ENCODE measurements around the gene FHOD3.

Gene FHOD3

GRCh38 chr18:36297417-36298125 lies at the start of gene FHOD3:
TSS of gene FHOD3 (plus strand) at chr18:36297713. CDS start at chr18:36297836, 123 bp downstream.
- TF ChIP-seq, protein P1, sequence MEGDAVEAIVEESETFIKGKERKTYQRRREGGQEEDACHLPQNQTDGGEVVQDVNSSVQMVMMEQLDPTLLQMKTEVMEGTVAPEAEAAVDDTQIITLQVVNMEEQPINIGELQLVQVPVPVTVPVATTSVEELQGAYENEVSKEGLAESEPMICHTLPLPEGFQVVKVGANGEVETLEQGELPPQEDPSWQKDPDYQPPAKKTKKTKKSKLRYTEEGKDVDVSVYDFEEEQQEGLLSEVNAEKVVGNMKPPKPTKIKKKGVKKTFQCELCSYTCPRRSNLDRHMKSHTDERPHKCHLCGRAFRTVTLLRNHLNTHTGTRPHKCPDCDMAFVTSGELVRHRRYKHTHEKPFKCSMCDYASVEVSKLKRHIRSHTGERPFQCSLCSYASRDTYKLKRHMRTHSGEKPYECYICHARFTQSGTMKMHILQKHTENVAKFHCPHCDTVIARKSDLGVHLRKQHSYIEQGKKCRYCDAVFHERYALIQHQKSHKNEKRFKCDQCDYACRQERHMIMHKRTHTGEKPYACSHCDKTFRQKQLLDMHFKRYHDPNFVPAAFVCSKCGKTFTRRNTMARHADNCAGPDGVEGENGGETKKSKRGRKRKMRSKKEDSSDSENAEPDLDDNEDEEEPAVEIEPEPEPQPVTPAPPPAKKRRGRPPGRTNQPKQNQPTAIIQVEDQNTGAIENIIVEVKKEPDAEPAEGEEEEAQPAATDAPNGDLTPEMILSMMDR (IDR thresholded peaks at IDR 0.05; ENCODE audit: extremely low read depth, missing control alignments): no peak
- DNase-seq (ENCODE audit: low spot score): peak; percentile 88

DNA sequence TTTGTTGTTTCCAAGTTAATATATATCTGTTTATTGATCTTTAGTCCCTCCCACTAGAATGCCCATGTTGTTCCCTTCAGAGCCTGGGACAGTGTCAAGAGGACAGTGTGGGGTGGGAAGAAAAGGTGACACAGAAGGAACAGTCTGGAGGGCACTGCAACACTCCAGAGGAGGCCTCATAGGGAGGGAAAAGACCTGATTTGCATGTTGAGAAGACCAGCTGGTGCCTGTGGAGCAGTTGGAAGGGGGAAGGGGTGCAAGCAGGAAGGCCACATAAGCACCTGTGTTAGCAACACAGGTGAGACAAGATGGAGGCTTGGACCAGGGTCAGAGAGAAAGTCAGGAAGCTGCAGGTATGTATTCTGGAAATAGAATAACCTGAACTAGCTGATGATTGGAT lies 48.1 kb upstream of the FHOD3 start:
- TF ChIP-seq, protein P1 (IDR thresholded peaks at IDR 0.05; ENCODE audit: extremely low read depth, missing control alignments): no peak
- DNase-seq (ENCODE audit: low spot score): no peak

DNA sequence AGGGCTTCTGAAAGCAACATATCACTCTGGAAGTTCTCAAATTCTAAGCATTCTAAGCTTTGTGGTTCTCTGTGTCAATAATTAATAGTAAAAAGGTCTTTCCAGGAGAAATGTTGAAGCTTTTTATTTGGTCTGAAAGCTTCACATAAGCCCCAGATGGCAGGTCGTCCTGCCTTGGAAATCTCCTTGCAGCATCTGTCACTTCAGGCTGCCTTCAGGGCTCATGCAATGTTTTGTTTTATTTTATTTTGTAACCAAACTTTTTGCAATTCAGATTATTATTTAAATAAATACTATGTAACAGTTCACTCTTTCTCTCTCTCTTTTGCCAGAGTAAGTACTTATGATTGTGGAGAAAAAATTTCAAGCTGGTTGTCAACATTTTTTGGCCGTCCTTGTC lies 46.7 kb upstream of the FHOD3 start:
- DNase-seq (ENCODE audit: low spot score): peak; percentile 0
- TF ChIP-seq, protein P1 (IDR thresholded peaks at IDR 0.05; ENCODE audit: extremely low read depth, missing control alignments): no peak

DNA sequence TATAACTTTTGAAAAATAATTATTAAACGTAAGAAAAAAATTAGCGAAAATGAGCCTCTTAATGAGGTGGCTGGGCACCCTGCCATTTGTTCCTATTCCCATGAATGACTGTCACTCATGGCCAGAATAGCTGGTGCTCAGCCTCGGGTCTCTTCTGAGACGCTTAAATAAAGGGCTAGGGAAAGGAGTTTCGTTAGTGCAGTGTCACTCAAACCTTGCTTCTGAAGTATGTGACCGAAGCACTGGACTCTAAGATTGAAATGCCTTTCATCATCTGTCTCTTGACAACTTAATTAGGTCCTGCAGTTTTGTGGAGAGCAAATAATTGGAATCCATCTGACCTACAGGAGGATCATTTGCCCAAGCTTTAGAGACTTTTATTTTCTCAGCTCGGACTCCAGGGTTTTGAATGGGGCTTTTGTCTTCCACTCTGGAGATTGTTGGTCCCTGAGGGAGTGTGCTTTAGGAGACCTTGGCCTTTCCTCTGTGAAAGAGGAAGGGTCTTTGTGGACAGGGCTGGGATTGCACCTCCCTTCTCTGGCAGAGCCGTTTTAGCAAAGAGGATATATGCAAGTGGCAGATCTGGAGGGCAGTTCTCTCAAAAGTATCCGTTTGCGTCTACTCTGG lies 42.3 kb upstream of the FHOD3 start:
- no peak for DNase-seq (ENCODE audit: low spot score)
- TF ChIP-seq, protein P1 (IDR thresholded peaks at IDR 0.05; ENCODE audit: extremely low read depth, missing control alignments): no peak

DNA sequence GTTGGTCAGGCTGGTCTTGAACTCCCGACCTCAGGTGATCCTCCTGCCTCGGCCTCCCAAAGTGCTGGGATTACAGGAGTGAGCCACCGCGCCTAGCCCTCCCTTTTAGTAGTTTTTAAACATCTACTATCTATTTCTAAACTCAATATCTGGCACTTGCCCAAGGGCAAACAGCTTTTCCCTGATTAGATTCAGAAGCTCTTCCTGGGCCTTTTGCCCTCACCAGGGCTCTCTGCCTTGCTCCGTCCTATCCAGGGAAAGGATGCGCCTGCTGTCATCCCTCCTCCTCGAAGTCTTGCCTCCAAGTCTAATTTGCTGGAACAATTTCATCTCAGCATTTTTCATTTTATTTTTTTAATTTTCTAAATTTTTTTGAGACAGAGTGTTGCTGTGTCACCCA lies 41.4 kb upstream of the FHOD3 start:
- TF ChIP-seq, protein P1 (IDR thresholded peaks at IDR 0.05; ENCODE audit: extremely low read depth, missing control alignments): no peak
- DNase-seq (ENCODE audit: low spot score): no peak

DNA sequence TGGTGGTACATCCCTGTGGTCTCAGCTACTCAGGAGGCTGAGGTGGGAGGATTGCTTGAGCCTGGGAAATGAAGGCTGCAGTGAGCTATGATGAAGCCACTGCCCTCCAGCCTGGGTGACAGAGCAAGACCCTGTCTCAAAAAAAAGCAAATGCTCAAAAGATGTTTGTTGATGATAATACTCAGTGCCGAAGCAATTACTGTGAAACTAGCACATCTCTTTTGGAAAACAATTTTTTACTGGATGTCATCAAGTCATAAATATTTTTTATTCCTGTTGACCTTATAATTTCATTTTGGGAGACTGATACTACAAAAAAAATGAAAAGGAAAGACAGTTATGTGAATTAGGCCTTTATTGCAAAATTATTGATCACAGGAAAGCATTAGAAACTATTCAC lies 34.5 kb upstream of the FHOD3 start:
- DNase-seq (ENCODE audit: low spot score): no peak
- TF ChIP-seq, protein P1 (IDR thresholded peaks at IDR 0.05; ENCODE audit: extremely low read depth, missing control alignments): no peak

DNA sequence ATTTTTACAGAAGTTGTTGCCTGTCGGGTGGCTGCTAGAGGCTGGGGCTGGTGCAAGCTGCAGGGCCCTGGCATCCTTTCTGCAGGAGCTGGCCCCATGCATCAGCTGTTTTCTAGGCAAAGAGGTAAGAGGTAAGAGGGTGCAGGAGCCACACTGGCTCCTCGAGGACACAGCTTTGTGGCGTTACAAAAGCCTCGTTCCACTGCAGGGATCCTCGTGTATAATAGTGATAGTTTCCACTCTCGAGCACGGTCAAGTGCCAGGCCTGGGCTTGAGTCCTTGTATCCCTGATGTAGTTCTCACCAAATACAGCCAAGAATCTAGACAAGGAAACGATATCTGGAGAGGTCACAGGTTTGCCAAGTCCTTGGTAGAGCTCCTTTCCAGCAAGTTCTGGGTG lies 33.2 kb upstream of the FHOD3 start:
- DNase-seq (ENCODE audit: low spot score): no peak
- TF ChIP-seq, protein P1 (IDR thresholded peaks at IDR 0.05; ENCODE audit: extremely low read depth, missing control alignments): no peak

Data from GM20000 (cell line).